ENCODE results near the gene LRP8. TPM values are rescaled to one million over a fixed set of nuclear protein-coding genes. Genes with fewer than 3 reads are reported as not detected.
"Not testable (repeated sequence)": the region's sequence is repeated elsewhere in the genome, so short reads cannot be mapped to it uniquely, and the experiment has no call there.

The LRP8 gene
- total and polyA plus RNA-seq, 2 experiments from 2014 or later = 1.3 to 8.9 TPM

- no peak for TF ChIP-seq EZH2phosphoT487 (IDR thresholded peaks at IDR 0.05; ENCODE audit: insufficient read depth, low read depth)
- no peak for TF ChIP-seq EZH2 (IDR thresholded peaks at IDR 0.05; ENCODE audit: insufficient read depth, poor library complexity, severe bottlenecking)
- Histone ChIP-seq H3K9ac (no peak overlapping the region), H3K9me3 (ENCODE audit: low read depth) (no peaks in the 10 kb centered on the region), H4K20me1 (ENCODE audit: insufficient read depth) (no peaks in the 10 kb centered on the region), H3K9me2 (ENCODE audit: insufficient read depth) (no peaks in the 10 kb centered on the region), H3K4me1 (ENCODE audit: insufficient read depth) (no peaks in the 10 kb centered on the region), H3K27me3 (replicated peaks; ENCODE audit: insufficient read depth) (no peaks in the 10 kb centered on the region), H3K27ac (no peak overlapping the region), H3F3A (ENCODE audit: insufficient read depth) (no peaks in the 10 kb centered on the region), H3K4me2 (ENCODE audit: unreplicated experiment) (no peak overlapping the region), H3K36me3 (ENCODE audit: low read depth) (no peaks in the 10 kb centered on the region), H3K4me3 (no peak overlapping the region), H3K79me2 (ENCODE audit: insufficient read depth) (no peaks in the 10 kb centered on the region), H2AFZ (no peak overlapping the region)
- no peak for DNase-seq
- WGBS, 2 experiments (ENCODE audit: low coverage in 1 of 2, low lambda C conversion rate in 2 of 2, missing lambda C conversion rate in 2 of 2) = 93 to 95% methylated on average over 8 of the region's 8 CpGs
- in situ Hi-C loops (cut with MboI) = no loop called here
Measured at GRCh38 chr1:53285969-53286760, 41.7 kb downstream of the LRP8 start.

- Histone ChIP-seq H3K27me3 (replicated peaks; ENCODE audit: insufficient read depth) (no peaks in the 10 kb centered on the region), H3K27ac (no peak overlapping the region), H3K79me2 (ENCODE audit: insufficient read depth) (no peaks in the 10 kb centered on the region), H3K36me3 (ENCODE audit: low read depth) (no peaks in the 10 kb centered on the region), H4K20me1 (ENCODE audit: insufficient read depth) (no peaks in the 10 kb centered on the region), H3K9me2 (ENCODE audit: insufficient read depth) (no peaks in the 10 kb centered on the region), H3K4me1 (ENCODE audit: insufficient read depth) (no peaks in the 10 kb centered on the region), H3K9ac (no peak overlapping the region), H3K4me3 (no peak overlapping the region), H2AFZ (no peak overlapping the region), H3K4me2 (ENCODE audit: unreplicated experiment) (no peak overlapping the region), H3K9me3 (ENCODE audit: low read depth) (no peaks in the 10 kb centered on the region), H3F3A (ENCODE audit: insufficient read depth) (no peaks in the 10 kb centered on the region)
- in situ Hi-C loops (cut with MboI) = no loop called here
- WGBS, 2 experiments (ENCODE audit: low coverage in 1 of 2, low lambda C conversion rate in 2 of 2, missing lambda C conversion rate in 2 of 2) = 82 to 89% methylated on average over 5 of the region's 5 CpGs
- TF ChIP-seq EZH2 (IDR thresholded peaks at IDR 0.05; ENCODE audit: insufficient read depth, poor library complexity, severe bottlenecking) (no peak), EZH2phosphoT487 (IDR thresholded peaks at IDR 0.05; ENCODE audit: insufficient read depth, low read depth) (no peak)
- DNase-seq = no peak
Measured at GRCh38 chr1:53285546-53285945, 42.3 kb downstream of the LRP8 start.

GRCh38 chr1:53284224-53285020, 43.4 kb downstream of the LRP8 start:
- Histone ChIP-seq H2AFZ (no peak overlapping the region), H3K4me2 (ENCODE audit: unreplicated experiment) (no peak overlapping the region), H3K27me3 (replicated peaks; ENCODE audit: insufficient read depth) (no peaks in the 10 kb centered on the region), H3F3A (ENCODE audit: insufficient read depth) (no peaks in the 10 kb centered on the region), H3K4me1 (ENCODE audit: insufficient read depth) (no peaks in the 10 kb centered on the region), H3K9me3 (ENCODE audit: low read depth) (no peaks in the 10 kb centered on the region), H3K9ac (no peak overlapping the region), H3K79me2 (ENCODE audit: insufficient read depth) (no peaks in the 10 kb centered on the region), H4K20me1 (ENCODE audit: insufficient read depth) (no peaks in the 10 kb centered on the region), H3K9me2 (ENCODE audit: insufficient read depth) (no peaks in the 10 kb centered on the region), H3K4me3 (no peak overlapping the region), H3K36me3 (ENCODE audit: low read depth) (no peaks in the 10 kb centered on the region), H3K27ac (no peak overlapping the region)
- no peak for DNase-seq
- WGBS, 2 experiments (ENCODE audit: low coverage in 1 of 2, low lambda C conversion rate in 2 of 2, missing lambda C conversion rate in 2 of 2) = 94 to 97% methylated on average over 8 of the region's 8 CpGs
- in situ Hi-C loops (cut with MboI) = no loop called here
- TF ChIP-seq EZH2 (IDR thresholded peaks at IDR 0.05; ENCODE audit: insufficient read depth, poor library complexity, severe bottlenecking) (no peak), EZH2phosphoT487 (IDR thresholded peaks at IDR 0.05; ENCODE audit: insufficient read depth, low read depth) (no peak)

GRCh38 chr1:53283156-53283555, 44.7 kb downstream of the LRP8 start:
- H3K36me3 ChIP-seq (ENCODE audit: low read depth); H3K4me2 ChIP-seq (ENCODE audit: unreplicated experiment); H3K4me1 ChIP-seq (ENCODE audit: insufficient read depth); H2AFZ ChIP-seq; H3K9ac ChIP-seq; H3K9me3 ChIP-seq (ENCODE audit: low read depth); H3K27ac ChIP-seq; H3K27me3 ChIP-seq (replicated peaks; ENCODE audit: insufficient read depth); H3K9me2 ChIP-seq (ENCODE audit: insufficient read depth); H4K20me1 ChIP-seq (ENCODE audit: insufficient read depth); H3K79me2 ChIP-seq (ENCODE audit: insufficient read depth); H3F3A ChIP-seq (ENCODE audit: insufficient read depth); H3K4me3 ChIP-seq; in situ Hi-C loops (cut with MboI); DNase-seq: not testable (repeated sequence)
- 97 to 98% methylated on average over 11 to 12 of the region's 12 CpGs for WGBS, 2 experiments (ENCODE audit: low coverage in 1 of 2, low lambda C conversion rate in 2 of 2, missing lambda C conversion rate in 2 of 2)

Measured in GM23248 (cell line).